Endothelial cell of umbilical vein (primary cell): ENCODE data around the gene ITPKC. TPM values are rescaled to one million over a fixed set of nuclear protein-coding genes. Genes with fewer than 3 reads are reported as not detected.

Experiments used
- BruUV-seq: library from RNA; stranded (reverse); fragments of 400-500 nt; replicated peaks from 2 replicates; lab custom pipeline; 2021; lab: Mats Ljungman, UMichigan
- CTCF ChIA-PET: fragments of 300-600, 350-600 bp; sonication (Branson Sonifier 250); formaldehyde crosslinking; loops from one replicate; lab custom pipeline; 2021; ENCODE audit warnings: antibody characterized with exemption, inconsistent platforms; lab: Charles Lee
- POLR2A ChIA-PET: fragments of 300-600, 350-600 bp; sonication (Branson Sonifier 250); formaldehyde crosslinking; loops from one replicate; lab custom pipeline; 2021; ENCODE audit warnings: antibody characterized with exemption, inconsistent platforms; lab: Charles Lee
- DNase-seq: peaks from one replicate; pipeline ENCODE4 v3.0.0-alpha.2; 2011; ENCODE audit warnings: low read depth, low spot score
- FAIRE-seq: peaks from 2 replicates; lab custom pipeline; 2011; peaks lifted over from hg19 to GRCh38; lab: Jason Lieb, UNC
- H2AFZ ChIP-seq: 2 replicates; pipeline ENCODE4 v1.6.0; 2012; ENCODE audit warnings: low read depth, low read length, control low read depth, inconsistent platforms
- H3K27ac ChIP-seq: 2 replicates; pipeline ENCODE4 v1.5.1; 2011; ENCODE audit warnings: low read depth, mild to moderate bottlenecking, control low read depth, low read length, moderate library complexity; ENCODE audit not compliant: insufficient read depth
- H3K27me3 ChIP-seq, 2 experiments: 2 replicates each; pipeline versions ENCODE4 v1.6.0 to v1.6.1; 2011; ENCODE audit warnings: low read length in 2 of 2, mixed read lengths in 1 of 2; ENCODE audit not compliant: control insufficient read depth in 2 of 2, insufficient read depth in 2 of 2
- H3K36me3 ChIP-seq, 2 experiments: 2 replicates in 1 of 2; 3 replicates in 1 of 2; pipeline ENCODE4 v1.5.1; 2011; ENCODE audit warnings: low read length in 2 of 2, mild to moderate bottlenecking in 1 of 2, moderate library complexity in 1 of 2; ENCODE audit not compliant: control insufficient read depth in 2 of 2, insufficient read depth in 2 of 2; ENCODE audit errors: extremely low read depth in 1 of 2
- H3K4me1 ChIP-seq: 3 replicates; pipeline ENCODE4 v1.5.1; 2011; ENCODE audit warnings: mild to moderate bottlenecking, low read length; ENCODE audit not compliant: control insufficient read depth, insufficient read depth; ENCODE audit errors: extremely low read depth
- H3K4me2 ChIP-seq: 2 replicates; pipeline ENCODE4 v1.6.1; 2011; ENCODE audit warnings: low read length, control low read depth, mixed read lengths; ENCODE audit not compliant: insufficient read depth
- H3K4me3 ChIP-seq, 3 experiments: fragments of 200-600 bp in 1 of 3; sonication (generic), shearing (Covaris generic) in 1 of 3; replicated peaks in 1 of 3; 2 replicates each; pipeline ENCODE4 v1.5.1; 2011 to 2016; ENCODE audit warnings: control low read depth in 3 of 3, low read length in 3 of 3, mild to moderate bottlenecking in 2 of 3, inconsistent platforms in 1 of 3, low read depth in 1 of 3, moderate library complexity in 1 of 3; ENCODE audit not compliant: insufficient read depth in 1 of 3
- H3K79me2 ChIP-seq: 2 replicates; pipeline ENCODE4 v1.6.0; 2012; ENCODE audit warnings: low read length, inconsistent platforms; ENCODE audit not compliant: control insufficient read depth, insufficient read depth
- H3K9ac ChIP-seq: replicated peaks from 2 replicates; pipeline ENCODE3; 2011; ENCODE audit warnings: low read length, control low read depth; ENCODE audit not compliant: insufficient read depth; ENCODE audit errors: extremely low read depth
- H3K9me1 ChIP-seq: replicated peaks from 3 replicates; pipeline ENCODE4 v1.6.0; 2011; ENCODE audit warnings: mild to moderate bottlenecking, low read length; ENCODE audit not compliant: control insufficient read depth, insufficient read depth; ENCODE audit errors: extremely low read depth
- H3K9me3 ChIP-seq: replicated peaks from 2 replicates; pipeline ENCODE4 v1.5.1; 2012; ENCODE audit warnings: low read length, inconsistent platforms; ENCODE audit not compliant: control insufficient read depth, insufficient read depth
- H4K20me1 ChIP-seq: replicated peaks from 2 replicates; pipeline ENCODE3; 2011; ENCODE audit warnings: mild to moderate bottlenecking, low read length; ENCODE audit not compliant: control insufficient read depth, insufficient read depth; ENCODE audit errors: extremely low read depth
- EZH2 ChIP-seq: IDR thresholded peaks from 2 replicates; pipeline ENCODE4 v1.6.1; 2012; ENCODE audit warnings: borderline replicate concordance, low read depth, mild to moderate bottlenecking, moderate library complexity, low read length, inconsistent platforms; ENCODE audit not compliant: severe bottlenecking
- FOS ChIP-seq: IDR thresholded peaks from 2 replicates; pipeline ENCODE4 v1.6.1; 2011; ENCODE audit warnings: mild to moderate bottlenecking, low read length, moderate library complexity, borderline replicate concordance; ENCODE audit not compliant: insufficient read depth
- GATA2 ChIP-seq: IDR thresholded peaks from 2 replicates; pipeline ENCODE4 v1.7.0; 2011; ENCODE audit warnings: low read depth, mild to moderate bottlenecking, moderate library complexity, mixed read lengths, low read length; ENCODE audit not compliant: insufficient read length, insufficient read depth
- JUN ChIP-seq: IDR thresholded peaks from 2 replicates; pipeline ENCODE4 v1.6.1; 2011; ENCODE audit warnings: borderline replicate concordance, low read depth; ENCODE audit not compliant: insufficient read length, insufficient read depth
- MYC ChIP-seq: IDR thresholded peaks from one replicate; pipeline ENCODE4 v1.6.1; 2011; ENCODE audit warnings: mild to moderate bottlenecking, low read depth, low read length
- POLR2A ChIP-seq: IDR thresholded peaks from 2 replicates; pipeline ENCODE4 v1.6.1; 2012; ENCODE audit warnings: low read depth, mild to moderate bottlenecking, control low read depth, low read length
- POLR2AphosphoS5 ChIP-seq: IDR thresholded peaks from 2 replicates; pipeline ENCODE4 v1.6.1; 2012; ENCODE audit warnings: low read depth, mild to moderate bottlenecking, control low read depth, low read length, moderate library complexity; ENCODE audit not compliant: insufficient read depth
- dilution Hi-C: fragments of 300-500 bp; cut with MboI; formaldehyde crosslinking; loops from one replicate; pipeline ENCODE4 v1.15.0; 2019; ENCODE audit warnings: low sequenced_read_pairs; ENCODE audit not compliant: extremely low pct_ligation_motif_present
- intact Hi-C: fragments of 100-400 bp; cut with micrococcal nuclease; formaldehyde crosslinking; loops from one replicate; pipeline ENCODE4 v1.10.0; 2022
- polyA plus RNA-seq, 4 experiments: library from polyadenylated mRNA; depleted of rRNA in 3 of 4; stranded (reverse) in 3 of 4; unstranded in 1 of 4; fragments of >200 nt; gene quantifications; 2 replicates each; pipeline versions ENCODE4 v1.2.1 to v1.2.3, GENCODE V29; 2011 to 2012; ENCODE audit warnings: missing spikeins in 1 of 4
- total RNA-seq: library from RNA; stranded (reverse); gene quantifications from 2 replicates; pipeline ENCODE4 v1.2.3, GENCODE V29; 2021
- TF ChIP-seq, protein P1 (sequence below): IDR thresholded peaks from 2 replicates; pipeline ENCODE4 v1.6.1; 2011; ENCODE audit not compliant: insufficient read depth, insufficient read length
- TF ChIP-seq, protein P2 (sequence below), 2 donors: IDR thresholded peaks; 1 replicate in 1 of 2; 2 replicates in 1 of 2; pipeline ENCODE4 v1.5.1; 2011; ENCODE audit warnings: low read length in 2 of 2, mild to moderate bottlenecking in 2 of 2, moderate library complexity in 2 of 2, control low read depth in 1 of 2, inconsistent platforms in 1 of 2, low read depth in 1 of 2; ENCODE audit not compliant: insufficient read depth in 1 of 2; ENCODE audit errors: extremely low read depth in 1 of 2

Gene ITPKC
- total and polyA plus RNA-seq, 2 donors (not counting 3 experiments of a cell fraction or from before 2014, with no cell fraction given): 7.3 to 16.1 TPM

GRCh38 chr19:40674291-40674690 lies 42.6 kb upstream of the ITPKC start:
- BruUV-seq: no TSS peak
- H3K79me2 ChIP-seq: no peaks in the 10 kb centered on the region
- no peaks in the 10 kb centered on the region for H3K9me3 ChIP-seq
- dilution Hi-C loops (no loop called here), intact Hi-C loops (no loop called here)
- DNase-seq (no peak), FAIRE-seq (no peak)
- no peaks in the 10 kb centered on the region for H4K20me1 ChIP-seq
- H3K36me3 ChIP-seq: peaks cover 26 to 60% of the 10 kb centered on the region in 2 experiments
- no peak overlapping the region for H3K27ac ChIP-seq
- H3K9me1 ChIP-seq: no peaks in the 10 kb centered on the region
- no peaks in the 10 kb centered on the region for H3K4me1 ChIP-seq
- ChIA-PET POLR2A (no interaction called here), CTCF (interaction anchor here (0.9 to 1.7 kb wide), 2 partner anchors 11 to 96 kb away, joined by 4 to 6 read pairs; no protein-coding TSS in a partner anchor)
- TF ChIP-seq MYC: no peak
- no peak for TF ChIP-seq FOS
- TF ChIP-seq, protein P1, sequence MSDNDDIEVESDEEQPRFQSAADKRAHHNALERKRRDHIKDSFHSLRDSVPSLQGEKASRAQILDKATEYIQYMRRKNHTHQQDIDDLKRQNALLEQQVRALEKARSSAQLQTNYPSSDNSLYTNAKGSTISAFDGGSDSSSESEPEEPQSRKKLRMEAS: no peak
- no peak overlapping the region for H3K4me3 ChIP-seq
- H2AFZ ChIP-seq: no peak overlapping the region
- no peak overlapping the region for H3K9ac ChIP-seq
- H3K27me3 ChIP-seq: no peaks in the 10 kb centered on the region
- no peak overlapping the region for H3K4me2 ChIP-seq

GRCh38 chr19:40677156-40677555 lies 39.8 kb upstream of the ITPKC start:
- Histone ChIP-seq H3K4me3 (no peak overlapping the region), H3K9me3 (no peaks in the 10 kb centered on the region), H3K9ac (no peak overlapping the region), H2AFZ (no peak overlapping the region), H3K4me2 (no peak overlapping the region), H3K36me3 (peaks cover 18 to 45% of the 10 kb centered on the region in 2 experiments), H3K9me1 (no peaks in the 10 kb centered on the region), H3K4me1 (no peaks in the 10 kb centered on the region), H4K20me1 (no peaks in the 10 kb centered on the region), H3K27me3 (no peaks in the 10 kb centered on the region), H3K27ac (no peak overlapping the region), H3K79me2 (no peaks in the 10 kb centered on the region)
- ChIA-PET CTCF (no interaction called here), POLR2A (no interaction called here)
- dilution Hi-C loops (no loop called here), intact Hi-C loops (no loop called here)
- FAIRE-seq (no peak), DNase-seq (no peak)
- TF ChIP-seq, protein P2, sequence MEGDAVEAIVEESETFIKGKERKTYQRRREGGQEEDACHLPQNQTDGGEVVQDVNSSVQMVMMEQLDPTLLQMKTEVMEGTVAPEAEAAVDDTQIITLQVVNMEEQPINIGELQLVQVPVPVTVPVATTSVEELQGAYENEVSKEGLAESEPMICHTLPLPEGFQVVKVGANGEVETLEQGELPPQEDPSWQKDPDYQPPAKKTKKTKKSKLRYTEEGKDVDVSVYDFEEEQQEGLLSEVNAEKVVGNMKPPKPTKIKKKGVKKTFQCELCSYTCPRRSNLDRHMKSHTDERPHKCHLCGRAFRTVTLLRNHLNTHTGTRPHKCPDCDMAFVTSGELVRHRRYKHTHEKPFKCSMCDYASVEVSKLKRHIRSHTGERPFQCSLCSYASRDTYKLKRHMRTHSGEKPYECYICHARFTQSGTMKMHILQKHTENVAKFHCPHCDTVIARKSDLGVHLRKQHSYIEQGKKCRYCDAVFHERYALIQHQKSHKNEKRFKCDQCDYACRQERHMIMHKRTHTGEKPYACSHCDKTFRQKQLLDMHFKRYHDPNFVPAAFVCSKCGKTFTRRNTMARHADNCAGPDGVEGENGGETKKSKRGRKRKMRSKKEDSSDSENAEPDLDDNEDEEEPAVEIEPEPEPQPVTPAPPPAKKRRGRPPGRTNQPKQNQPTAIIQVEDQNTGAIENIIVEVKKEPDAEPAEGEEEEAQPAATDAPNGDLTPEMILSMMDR (IDR thresholded peaks at IDR 0.05; ENCODE audit: extremely low read depth in 1 of 2, insufficient read depth in 1 of 2, low read depth in 1 of 2, low read length in 2 of 2): no peak
- no peak for TF ChIP-seq FOS
- TF ChIP-seq JUN: no peak
- no peak for TF ChIP-seq GATA2
- TF ChIP-seq POLR2AphosphoS5: no peak
- no peak for TF ChIP-seq MYC
- TF ChIP-seq, protein P1: no peak
- no peak for TF ChIP-seq POLR2A
- TF ChIP-seq EZH2: no peak
- BruUV-seq: no TSS peak
